Kidney (tissue), 14 donors: ENCODE results near the gene LRRC41. TPM values are rescaled to one million over a fixed set of nuclear protein-coding genes. Genes with fewer than 3 reads are reported as not detected.

Experiments
- DNase-seq, 5 donors: peaks; one replicate each; pipeline ENCODE4 v3.0.0-alpha.2; 2013 to 2020
- FAIRE-seq: peaks from 2 replicates; lab custom pipeline; 2012; peaks lifted over from hg19 to GRCh38; lab: Jason Lieb, UNC
- H3K27ac ChIP-seq, 2 donors: one replicate each; pipeline ENCODE4 v1.7.0; 2013; ENCODE audit warnings: low read depth in 2 of 2, low read length in 2 of 2, inconsistent platforms in 1 of 2
- H3K27me3 ChIP-seq: one replicate; pipeline ENCODE4 v1.7.1; 2013; ENCODE audit warnings: low read length, inconsistent platforms; ENCODE audit not compliant: control insufficient read depth, insufficient read depth
- H3K36me3 ChIP-seq, 3 donors: one replicate each; pipeline versions ENCODE4 v1.7.0 to v1.7.1; 2013; ENCODE audit warnings: low read length in 3 of 3, control low read depth in 1 of 3, inconsistent platforms in 1 of 3; ENCODE audit not compliant: insufficient read depth in 3 of 3, control insufficient read depth in 2 of 3
- H3K4me1 ChIP-seq, 3 donors: one replicate each; pipeline versions ENCODE4 v1.7.0 to v1.7.1; 2013; ENCODE audit warnings: low read length in 3 of 3, inconsistent platforms in 1 of 3, low read depth in 1 of 3; ENCODE audit not compliant: control insufficient read depth in 2 of 3, insufficient read depth in 2 of 3
- H3K4me3 ChIP-seq, 3 donors: one replicate each; pipeline versions ENCODE4 v1.7.0 to v1.8.1; 2013; ENCODE audit warnings: low read length in 3 of 3, control low read depth in 1 of 3, inconsistent platforms in 1 of 3
- H3K9ac ChIP-seq, 3 donors: one replicate each; pipeline versions ENCODE4 v1.7.0 to v1.7.1; 2013; ENCODE audit warnings: low read length in 3 of 3, control low read depth in 1 of 3, inconsistent platforms in 1 of 3
- H3K9me3 ChIP-seq, 3 donors: one replicate each; pipeline versions ENCODE4 v1.7.0 to v1.7.1; 2013; ENCODE audit warnings: low read length in 3 of 3, control low read depth in 1 of 3, inconsistent platforms in 1 of 3; ENCODE audit not compliant: control insufficient read depth in 2 of 3, insufficient read depth in 1 of 3
- CTCF ChIP-seq: IDR thresholded peaks from 3 replicates; pipeline ENCODE4 v1.5.1; 2012; ENCODE audit warnings: mild to moderate bottlenecking, moderate library complexity, borderline replicate concordance; ENCODE audit not compliant: insufficient read depth; ENCODE audit errors: extremely low read depth
- intact Hi-C: fragments of 100-400 bp; cut with DNase I; formaldehyde crosslinking; loops from one replicate; pipeline ENCODE4 v1.11.1; 2022
- polyA plus RNA-seq: library from polyadenylated mRNA; stranded (reverse); fragments of 350-450 nt; fragmentation: Illumina TruSeq; extraction: RNeasy Lipid Tissue Mini Kit (QIAGEN cat#74804); gene quantifications from one replicate; pipeline ENCODE4 v1.2.3, GENCODE V29; 2014; ENCODE audit warnings: low read depth, low replicate concordance; ENCODE audit not compliant: insufficient read depth
- total RNA-seq: library from RNA; stranded (reverse); fragmentation: NEBNext Ultra II Directional; extraction: Animal tissue kit (Norgen Biotek cat#: 25700); gene quantifications from one replicate; pipeline ENCODE4 v1.2.1, GENCODE V29; 2021
- donor health status: control.
- donor health status: control.
- donor health status: control.
- donor health status: control.
- donor health status: control.
- donor health status: DM: yes; HTN: yes; CAD: no.
- donor health status: Normal renal cell carcinoma (clear cell type).

Gene LRRC41
- total and polyA plus RNA-seq, 2 donors from 2014 or later: 37.4 to 59.6 TPM

GRCh38 chr1:46295306-46295705 lies 8.1 kb downstream of the LRRC41 start:
- Histone ChIP-seq H3K4me1 (peaks cover 0 to under 1% (median 0%) of the 10 kb centered on the region in 3 donors), H3K9me3 (no peaks in the 10 kb centered on the region), H3K36me3 (peaks cover 12 to 37% (median 22%) of the 10 kb centered on the region in 3 donors), H3K4me3 (no peak overlapping the region), H3K27me3 (no peaks in the 10 kb centered on the region), H3K9ac (no peak overlapping the region), H3K27ac (no peak overlapping the region)
- DNase-seq: no peak
- TF ChIP-seq CTCF: no peak
- no peak for FAIRE-seq
- intact Hi-C loops: no loop called here

GRCh38 chr1:46289976-46290375 lies 13.4 kb downstream of the LRRC41 start:
- H3K9ac ChIP-seq: no peak overlapping the region
- H3K27me3 ChIP-seq: no peaks in the 10 kb centered on the region
- H3K4me3 ChIP-seq: no peak overlapping the region
- peaks cover 2 to 39% (median 10%) of the 10 kb centered on the region in 3 donors for H3K36me3 ChIP-seq
- DNase-seq (no peak), FAIRE-seq (no peak)
- no peaks in the 10 kb centered on the region for H3K9me3 ChIP-seq
- no peak overlapping the region for H3K27ac ChIP-seq
- intact Hi-C loops: no loop called here
- no peaks in the 10 kb centered on the region for H3K4me1 ChIP-seq
- no peak for TF ChIP-seq CTCF

GRCh38 chr1:46289134-46289494 lies 14.3 kb downstream of the LRRC41 start:
- Histone ChIP-seq H3K4me3 (no peak overlapping the region), H3K4me1 (no peaks in the 10 kb centered on the region), H3K36me3 (peaks cover 6 to 38% (median 14%) of the 10 kb centered on the region in 3 donors), H3K27ac (no peak overlapping the region), H3K27me3 (no peaks in the 10 kb centered on the region), H3K9me3 (no peaks in the 10 kb centered on the region), H3K9ac (no peak overlapping the region)
- DNase-seq (no peak), FAIRE-seq (no peak)
- no peak for TF ChIP-seq CTCF
- intact Hi-C loops: no loop called here
